GM23248 (cell line): ENCODE data around the gene COPS9. TPM values are rescaled to one million over a fixed set of nuclear protein-coding genes. Genes with fewer than 3 reads are reported as not detected.

Experiments used
- DNase-seq: peaks from one replicate; pipeline ENCODE4 v3.0.0-alpha.2; 2015
- H2AFZ ChIP-seq: fragments of 200-600 bp; sonication (generic); 2 replicates; pipeline ENCODE4 v1.6.1; 2016; ENCODE audit warnings: antibody characterized with exemption
- H3F3A ChIP-seq: fragments of 200-600 bp; sonication (generic); 2 replicates; pipeline ENCODE4 v1.6.1; 2016; ENCODE audit warnings: mild to moderate bottlenecking, antibody characterized with exemption, mixed run types; ENCODE audit not compliant: insufficient read depth
- H3K27ac ChIP-seq: fragments of 200-600 bp; sonication (generic); 2 replicates; pipeline ENCODE4 v1.5.1; 2016; ENCODE audit warnings: mild to moderate bottlenecking
- H3K27me3 ChIP-seq: fragments of 200-600 bp; sonication (generic); replicated peaks from 2 replicates; pipeline ENCODE4 v1.6.1; 2016; ENCODE audit warnings: mild to moderate bottlenecking; ENCODE audit not compliant: insufficient read depth
- H3K36me3 ChIP-seq: fragments of 200-600 bp; sonication (generic); 2 replicates; pipeline ENCODE4 v1.6.1; 2016; ENCODE audit warnings: low read depth, mild to moderate bottlenecking
- H3K4me1 ChIP-seq: fragments of 200-600 bp; sonication (generic); 2 replicates; pipeline ENCODE4 v1.6.1; 2016; ENCODE audit warnings: mild to moderate bottlenecking; ENCODE audit not compliant: insufficient read depth
- H3K4me2 ChIP-seq: fragments of 200-600 bp; sonication (generic); one replicate; pipeline ENCODE4 v1.6.1; 2016; ENCODE audit warnings: mild to moderate bottlenecking; ENCODE audit not compliant: unreplicated experiment
- H3K4me3 ChIP-seq: fragments of 200-600 bp; sonication (generic); 2 replicates; pipeline ENCODE4 v1.5.1; 2016; ENCODE audit warnings: mild to moderate bottlenecking
- H3K79me2 ChIP-seq: fragments of 200-600 bp; sonication (generic); 2 replicates; pipeline ENCODE4 v1.6.1; 2016; ENCODE audit warnings: mild to moderate bottlenecking; ENCODE audit not compliant: insufficient read depth
- H3K9ac ChIP-seq: fragments of 200-600 bp; sonication (generic); 2 replicates; pipeline ENCODE4 v1.6.1; 2016; ENCODE audit warnings: mild to moderate bottlenecking
- H3K9me2 ChIP-seq: fragments of 200-600 bp; sonication (generic); 2 replicates; pipeline ENCODE4 v1.6.1; 2016; ENCODE audit warnings: mixed run types, mild to moderate bottlenecking, moderate library complexity; ENCODE audit not compliant: insufficient read depth
- H3K9me3 ChIP-seq: fragments of 200-600 bp; sonication (generic); one replicate; pipeline ENCODE4 v1.6.1; 2017; ENCODE audit warnings: low read depth
- H4K20me1 ChIP-seq: fragments of 200-600 bp; sonication (generic); 2 replicates; pipeline ENCODE4 v1.6.0; 2016; ENCODE audit not compliant: insufficient read depth
- EZH2 ChIP-seq: fragments of 200-600 bp; sonication (generic); IDR thresholded peaks from 2 replicates; pipeline ENCODE4 v1.6.1; 2018; ENCODE audit warnings: antibody characterized with exemption, mild to moderate bottlenecking; ENCODE audit not compliant: insufficient read depth, poor library complexity, severe bottlenecking
- EZH2phosphoT487 ChIP-seq: fragments of 200-600 bp; sonication (generic); IDR thresholded peaks from 2 replicates; pipeline ENCODE4 v1.6.1; 2018; ENCODE audit warnings: antibody characterized with exemption, moderate library complexity, mild to moderate bottlenecking, low read depth; ENCODE audit not compliant: insufficient read depth
- WGBS, 2 experiments: methylation state at CpG; one replicate each; pipeline ENCODE4 v1.1.6; 2015 to 2017; ENCODE audit warnings: low lambda C conversion rate in 2 of 2, low coverage in 1 of 2; ENCODE audit errors: missing lambda C conversion rate in 2 of 2; 5-methylcytosine and 5-hydroxymethylcytosine counted together
- in situ Hi-C: fragments of 300-500 bp; cut with MboI; formaldehyde crosslinking; loops from 2 replicates; pipeline ENCODE4 v1.15.0; 2020
- polyA plus RNA-seq: library from polyadenylated mRNA; unstranded; fragments of >200 nt; fragmentation: Nextera tagmentation; extraction: Ambion mirVana; gene quantifications from 2 replicates; pipeline ENCODE4 v1.2.1, GENCODE V29; 2016
- total RNA-seq: library from RNA; depleted of rRNA; stranded (reverse); fragments of >200 nt; shearing (Covaris generic); gene quantifications from 2 replicates; pipeline ENCODE4 v1.2.3, GENCODE V29; 2014

Gene COPS9
- total and polyA plus RNA-seq, 2 experiments from 2014 or later = 114 to 350 TPM

- Histone ChIP-seq H3K4me2 (no peak overlapping the region), H3K27me3 (peaks cover 29% of the 10 kb centered on the region), H3F3A (no peaks in the 10 kb centered on the region), H3K4me3 (no peak overlapping the region), H3K9ac (no peak overlapping the region), H3K36me3 (no peaks in the 10 kb centered on the region), H3K9me2 (no peaks in the 10 kb centered on the region), H3K4me1 (no peaks in the 10 kb centered on the region), H4K20me1 (no peaks in the 10 kb centered on the region), H3K27ac (no peak overlapping the region), H3K79me2 (no peaks in the 10 kb centered on the region), H2AFZ (no peak overlapping the region), H3K9me3 (no peaks in the 10 kb centered on the region)
- 13 to 14% methylated on average over 12 of the region's 12 CpGs for WGBS, 2 experiments
- peak; percentile 62 for DNase-seq
- TF ChIP-seq EZH2phosphoT487 (no peak), EZH2 (no peak)
- in situ Hi-C loops = no loop called here
These were observed 14.1 kb upstream of the COPS9 start for GRCh38 chr2:240149943-240150784.

DNA sequence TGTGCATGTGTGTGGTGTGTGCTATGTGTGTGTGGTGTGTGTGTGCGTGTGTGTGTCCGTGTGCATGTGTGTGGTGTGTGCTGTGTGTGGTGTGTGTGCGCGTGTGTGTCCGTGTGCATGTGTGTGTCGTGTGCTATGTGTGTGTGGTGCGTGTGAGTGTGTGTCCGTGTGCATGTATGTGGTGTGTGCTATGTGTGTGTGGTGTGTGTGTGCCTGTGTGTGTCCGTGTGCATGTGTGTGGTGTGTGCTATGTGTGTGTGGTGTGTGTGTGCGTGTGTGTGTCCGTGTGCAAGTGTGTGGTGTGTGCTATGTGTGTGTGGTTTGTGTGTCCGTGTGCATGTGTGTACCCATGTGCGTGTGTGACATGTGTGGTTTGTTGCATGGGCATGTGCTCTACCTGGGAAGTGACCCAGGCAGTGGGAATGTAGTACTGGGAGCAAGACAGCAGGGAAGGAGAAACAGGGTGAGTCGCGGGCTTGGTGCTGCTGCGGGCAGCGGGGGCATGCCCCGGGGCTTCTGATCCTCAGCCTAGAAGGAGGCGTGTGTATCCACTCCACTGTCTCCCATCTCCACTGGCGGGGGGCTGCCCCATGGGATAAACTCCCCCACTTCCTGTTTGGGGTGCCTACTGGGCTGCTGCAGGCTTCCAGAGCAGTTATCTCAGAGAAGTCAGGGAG, 11.9 kb upstream of the COPS9 start:
- Histone ChIP-seq H3K4me3 (no peak overlapping the region), H3K27me3 (peaks cover 14% of the 10 kb centered on the region), H3K4me1 (no peaks in the 10 kb centered on the region), H3K79me2 (no peaks in the 10 kb centered on the region), H3K9ac (no peak overlapping the region), H3K36me3 (no peaks in the 10 kb centered on the region), H3K27ac (no peak overlapping the region), H3K9me3 (no peaks in the 10 kb centered on the region), H2AFZ (no peak overlapping the region), H3K4me2 (no peak overlapping the region), H4K20me1 (no peaks in the 10 kb centered on the region), H3F3A (no peaks in the 10 kb centered on the region), H3K9me2 (no peaks in the 10 kb centered on the region)
- TF ChIP-seq EZH2phosphoT487 (no peak), EZH2 (no peak)
- DNase-seq = peak; percentile 38
- in situ Hi-C loops = no loop called here
- WGBS, 2 experiments = 66 to 73% methylated on average over 8 to 20 of the region's 20 CpGs

DNA sequence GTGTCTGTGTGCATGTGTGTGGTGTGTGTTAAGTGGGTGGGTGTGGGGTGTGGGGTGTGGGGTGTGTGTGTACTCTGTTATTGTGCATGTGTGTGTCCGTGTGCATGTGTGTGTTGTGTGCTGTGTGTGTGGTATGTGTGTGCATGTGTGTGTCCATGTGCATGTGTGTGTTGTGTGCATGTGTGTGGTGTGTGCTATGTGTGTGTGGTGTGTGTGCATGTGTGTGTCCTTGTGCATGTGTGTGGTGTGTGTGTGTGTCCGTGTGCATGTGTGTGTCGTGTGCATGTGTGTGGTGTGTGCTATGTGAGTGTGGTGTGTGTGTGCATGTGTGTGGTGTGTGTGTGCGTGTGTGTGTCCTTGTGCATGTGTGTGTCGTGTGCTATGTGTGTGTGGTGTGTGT, 11.3 kb upstream of the COPS9 start:
- Histone ChIP-seq H2AFZ (no peak overlapping the region), H3K27ac (no peak overlapping the region), H3K79me2 (no peaks in the 10 kb centered on the region), H3K9ac (no peak overlapping the region), H3K9me3 (no peaks in the 10 kb centered on the region), H3K36me3 (no peaks in the 10 kb centered on the region), H4K20me1 (no peaks in the 10 kb centered on the region), H3K4me1 (no peaks in the 10 kb centered on the region), H3K4me2 (no peak overlapping the region), H3F3A (no peaks in the 10 kb centered on the region), H3K9me2 (no peaks in the 10 kb centered on the region), H3K27me3 (peaks cover 8% of the 10 kb centered on the region), H3K4me3 (no peak overlapping the region)
- no peak for TF ChIP-seq EZH2phosphoT487
- no peak for TF ChIP-seq EZH2
- no peak for DNase-seq
- WGBS, 2 experiments = 59% methylated on average over 5 of the region's 5 CpGs; no CpG with 5 or more reads in 1 of the 2 experiments
- in situ Hi-C loops = no loop called here

DNA sequence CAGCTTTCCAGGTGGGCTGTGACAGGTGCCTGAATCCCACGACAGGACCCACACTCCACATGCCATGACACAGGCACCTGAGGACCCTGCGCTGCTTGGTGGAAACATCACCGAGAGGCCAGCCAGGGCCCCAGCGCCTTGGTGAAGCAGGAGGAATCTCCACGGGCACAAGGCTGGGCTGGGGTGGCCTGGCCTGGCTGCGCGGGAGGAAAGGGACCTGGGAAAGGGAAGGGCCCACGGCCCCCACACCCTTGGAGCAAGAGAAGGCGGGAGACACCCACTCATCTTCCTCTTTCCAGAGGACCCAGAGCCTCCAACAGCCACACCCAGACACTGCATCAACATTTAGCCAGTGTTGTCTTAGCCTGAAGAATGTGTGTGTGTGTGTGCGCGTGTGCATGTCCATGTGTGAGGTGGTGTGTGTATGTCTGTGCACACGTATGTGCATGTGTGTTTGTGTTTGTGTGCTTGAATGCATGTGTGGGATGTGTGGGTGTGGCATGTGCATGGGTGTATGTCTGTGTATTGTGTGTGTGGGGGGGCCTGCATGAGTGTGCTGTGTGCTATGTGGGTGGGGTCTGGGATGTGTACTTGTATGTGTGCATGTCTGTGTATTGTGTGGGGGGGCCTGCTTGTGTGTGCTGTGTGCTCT, 10.6 kb upstream of the COPS9 start:
- Histone ChIP-seq H3K4me1 (no peaks in the 10 kb centered on the region), H3K4me2 (no peak overlapping the region), H3F3A (no peaks in the 10 kb centered on the region), H2AFZ (no peak overlapping the region), H3K9me3 (no peaks in the 10 kb centered on the region), H3K27me3 (peaks cover 1% of the 10 kb centered on the region), H3K4me3 (no peak overlapping the region), H3K79me2 (no peaks in the 10 kb centered on the region), H3K9ac (no peak overlapping the region), H3K27ac (no peak overlapping the region), H3K36me3 (no peaks in the 10 kb centered on the region), H3K9me2 (no peaks in the 10 kb centered on the region), H4K20me1 (no peaks in the 10 kb centered on the region)
- in situ Hi-C loops = no loop called here
- 42 to 47% methylated on average over 12 of the region's 12 CpGs for WGBS, 2 experiments
- TF ChIP-seq EZH2 (no peak), EZH2phosphoT487 (no peak)
- DNase-seq = no peak
